GM21515 (cell line): ENCODE results near the gene SDK2.
"Not testable (repeated sequence)": the region's sequence is repeated elsewhere in the genome, so short reads cannot be mapped to it uniquely, and the experiment has no call there.

Experiments
- ATAC-seq: cut with Tn5 transposase; IDR thresholded peaks from one replicate; pipeline ENCODE4 v1.9.1; 2021; ENCODE audit not compliant: unreplicated experiment

Gene SDK2

DNA sequence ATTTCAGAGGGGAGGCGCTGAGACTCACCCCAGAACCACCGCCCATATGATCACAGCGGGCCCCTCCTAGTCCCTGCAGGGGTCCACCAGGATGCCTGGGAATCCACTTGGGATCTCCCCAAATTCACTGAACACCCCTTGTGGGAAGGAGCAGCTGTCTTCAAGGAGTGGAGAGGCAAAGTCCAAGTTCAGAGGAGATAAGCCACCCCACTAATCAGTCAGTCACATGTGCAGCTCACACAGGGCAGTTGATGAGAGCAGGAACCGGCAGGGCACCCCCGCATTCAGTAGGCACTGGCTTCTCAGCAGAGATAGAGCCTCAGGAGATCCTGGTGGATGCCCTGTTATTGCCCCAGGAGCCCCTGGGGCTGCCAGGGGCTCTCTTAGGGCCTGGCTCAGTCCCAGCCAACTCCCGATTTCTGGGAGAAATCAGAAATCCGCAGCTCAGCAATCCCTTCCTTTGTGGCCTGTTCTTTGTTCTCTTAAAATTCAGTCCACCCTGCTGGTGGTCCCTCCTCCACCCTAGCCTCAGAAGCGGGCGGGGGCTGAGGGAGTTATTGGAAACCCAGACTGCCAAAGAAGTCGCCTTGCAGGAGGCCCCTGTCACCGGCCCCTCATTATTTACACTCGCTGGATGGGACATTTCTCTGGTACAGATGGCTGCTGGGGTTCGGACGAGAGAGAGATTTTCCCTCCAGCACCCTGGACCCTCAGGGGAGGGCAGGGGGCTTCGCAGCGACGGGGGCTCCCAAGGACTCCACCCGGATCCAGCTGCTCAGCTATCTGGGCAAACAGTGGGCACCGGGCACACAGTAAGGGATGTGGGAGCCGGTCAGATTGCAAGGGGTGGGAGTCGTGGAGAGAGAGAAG is 334.3 kb downstream of the SDK2 start:
- no peak for ATAC-seq

DNA sequence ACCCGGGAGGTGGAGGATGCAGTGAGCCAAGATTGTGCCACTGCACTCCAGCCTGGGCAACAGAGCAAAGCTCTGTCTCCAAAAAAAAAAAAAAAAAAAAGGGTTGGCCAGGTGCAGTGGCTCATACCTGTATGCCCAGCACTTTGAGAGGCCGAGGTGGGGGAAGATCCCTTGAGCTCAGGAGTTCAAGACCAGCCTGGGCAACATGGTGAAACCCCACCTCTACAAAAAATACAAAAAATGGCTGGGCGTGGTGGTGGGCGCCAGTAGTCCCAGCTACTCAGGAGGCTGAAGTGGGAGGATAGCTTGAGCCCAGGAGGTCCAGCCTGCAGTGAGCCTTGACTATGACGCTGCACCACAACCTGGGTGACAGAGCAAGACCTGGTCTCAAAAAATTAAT is 335.3 kb downstream of the SDK2 start:
- ATAC-seq, result not testable (repeated sequence)

DNA sequence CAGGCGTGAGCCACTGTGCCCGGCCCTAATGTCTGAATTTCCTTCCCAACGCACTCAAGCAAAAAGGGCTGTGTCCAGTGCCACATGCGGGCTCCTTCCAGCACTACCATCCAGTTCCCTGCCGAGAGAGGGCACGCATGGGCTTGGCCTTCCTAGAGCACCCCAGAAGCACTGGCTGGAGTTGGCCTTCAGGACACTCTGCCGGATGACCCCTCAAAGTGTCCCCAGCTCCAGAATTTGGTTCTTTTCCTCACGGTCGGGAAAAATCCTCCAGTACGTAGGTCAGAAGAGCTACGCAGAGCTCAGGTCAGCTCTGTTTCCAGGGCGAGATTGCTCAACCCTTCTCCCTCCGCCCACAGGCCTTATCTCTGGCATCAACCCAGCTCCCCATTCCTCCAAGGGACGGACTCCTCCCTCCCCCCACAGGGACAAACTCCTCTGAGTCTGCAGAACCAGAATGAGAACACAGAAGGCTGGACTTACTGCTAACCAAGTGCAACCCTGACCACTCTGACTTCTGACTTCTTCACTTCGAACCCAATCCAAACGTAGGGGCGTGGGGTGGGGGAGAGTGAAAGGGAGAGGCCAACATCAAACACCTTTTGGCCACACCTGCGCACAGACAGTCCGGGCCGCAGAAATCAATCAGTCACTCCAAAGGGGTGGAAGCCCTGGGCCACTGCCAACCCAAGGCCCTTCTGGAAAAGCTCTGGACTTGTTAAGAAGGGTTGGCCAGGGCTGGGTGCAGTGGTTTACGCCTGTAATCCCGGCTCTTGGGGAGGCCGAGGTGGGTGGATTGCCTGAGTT is 336.0 kb downstream of the SDK2 start:
- no peak for ATAC-seq

DNA sequence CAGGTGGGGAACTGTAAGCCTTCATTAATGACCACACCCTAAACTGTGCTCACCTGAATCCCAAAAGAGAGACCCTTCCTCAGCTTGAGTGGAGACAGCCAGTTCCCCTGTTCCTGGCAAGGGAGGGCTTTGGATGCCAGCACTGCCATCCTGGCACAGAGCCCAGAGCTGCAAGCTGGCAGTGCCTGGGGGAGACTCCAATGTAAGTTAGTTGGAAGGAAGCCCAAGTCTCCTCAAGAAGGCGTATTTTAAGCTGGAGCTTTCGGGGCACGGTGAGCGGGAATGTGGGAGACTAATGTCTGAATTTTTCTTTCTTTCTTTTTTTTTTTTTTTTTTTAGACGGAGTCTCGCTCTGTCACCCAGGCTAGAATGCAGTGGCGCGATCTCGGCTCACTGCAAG is 337.1 kb downstream of the SDK2 start:
- no peak for ATAC-seq

DNA sequence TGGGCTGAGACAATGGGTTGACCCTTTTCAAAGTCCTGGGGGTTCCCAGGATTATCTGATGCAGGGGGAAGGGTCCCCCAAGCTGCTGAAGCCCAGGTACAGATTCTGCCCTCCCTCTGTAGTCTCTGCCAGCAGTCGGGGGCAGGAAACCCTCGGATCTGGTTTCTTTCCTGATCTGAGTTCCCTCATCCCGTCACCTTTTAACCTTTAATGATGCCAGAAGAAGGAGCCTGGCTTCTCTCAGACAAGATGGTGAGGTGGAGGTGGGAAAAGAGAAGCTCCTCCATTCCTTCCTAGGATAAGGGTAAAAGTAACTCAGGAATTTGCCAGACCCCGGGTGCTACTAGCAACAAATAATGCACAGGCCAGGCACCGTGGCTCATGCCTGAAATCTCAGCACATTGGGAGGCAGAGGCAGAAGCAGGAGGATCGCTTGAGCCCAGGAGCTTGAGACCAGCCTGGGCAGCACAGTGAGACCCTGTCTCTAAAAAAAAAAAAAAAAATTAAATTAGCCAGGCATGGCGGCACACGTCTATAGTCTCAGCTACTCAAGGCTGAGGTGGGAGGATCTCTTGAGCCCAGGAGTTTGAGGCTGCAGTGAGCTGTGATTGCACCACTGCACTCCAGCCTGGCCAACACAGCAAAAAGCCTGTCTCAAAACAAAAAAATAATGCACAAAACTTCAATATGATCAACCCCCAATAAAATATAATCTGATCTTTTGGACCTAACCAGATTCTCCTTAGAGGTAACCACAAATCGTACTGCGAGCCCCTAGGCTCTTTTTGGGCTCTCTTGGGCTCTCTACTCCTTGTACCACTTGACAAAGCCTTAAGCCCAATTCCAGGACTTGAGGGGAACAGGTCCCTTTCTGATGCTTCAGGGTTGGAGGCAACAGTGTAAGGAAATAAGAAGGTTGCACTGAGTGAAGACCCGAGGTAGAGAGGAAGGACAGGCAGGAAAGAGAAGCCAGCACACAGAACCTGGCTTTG is 338.1 kb downstream of the SDK2 start:
- no peak for ATAC-seq

DNA sequence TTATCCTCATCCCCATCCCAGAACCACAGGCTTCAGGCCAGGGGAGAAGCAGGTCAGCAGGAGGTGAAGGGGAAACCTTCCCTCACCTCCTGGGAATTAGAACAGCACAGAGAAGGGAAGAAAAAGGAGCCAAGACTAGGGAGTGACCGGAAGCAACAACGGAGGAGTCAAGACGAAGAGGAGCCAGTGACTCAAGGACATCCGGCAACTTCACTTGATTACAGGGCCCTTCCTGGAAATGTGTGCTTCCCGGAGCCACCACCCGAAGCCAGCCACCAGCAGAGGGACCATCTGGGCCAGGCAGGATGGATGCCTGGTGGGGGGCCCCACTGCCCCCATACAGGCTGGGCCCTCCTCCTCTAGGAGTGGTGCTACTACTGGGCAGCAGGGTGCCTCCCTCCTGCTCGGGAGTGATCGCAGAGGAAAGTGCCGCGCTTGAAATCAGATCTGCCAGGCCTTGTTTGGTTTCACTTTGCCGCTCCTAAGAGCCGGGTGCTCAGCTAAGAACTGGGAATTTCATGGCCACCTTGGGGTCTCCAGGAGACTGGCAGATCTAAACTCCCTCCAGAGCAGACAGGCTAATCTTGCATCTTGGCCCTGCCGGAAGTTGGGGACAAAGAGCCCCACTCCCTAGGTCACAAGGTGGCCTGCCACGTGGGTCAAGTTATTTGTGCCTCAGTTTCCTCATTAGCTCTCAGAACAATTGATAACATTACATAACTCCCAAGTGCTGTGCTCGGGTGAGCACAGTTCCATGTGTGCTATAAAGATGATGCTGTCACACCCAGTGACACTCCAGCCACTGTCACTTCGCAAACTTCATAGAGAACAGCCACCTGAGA is 339.1 kb downstream of the SDK2 start:
- no peak for ATAC-seq

DNA sequence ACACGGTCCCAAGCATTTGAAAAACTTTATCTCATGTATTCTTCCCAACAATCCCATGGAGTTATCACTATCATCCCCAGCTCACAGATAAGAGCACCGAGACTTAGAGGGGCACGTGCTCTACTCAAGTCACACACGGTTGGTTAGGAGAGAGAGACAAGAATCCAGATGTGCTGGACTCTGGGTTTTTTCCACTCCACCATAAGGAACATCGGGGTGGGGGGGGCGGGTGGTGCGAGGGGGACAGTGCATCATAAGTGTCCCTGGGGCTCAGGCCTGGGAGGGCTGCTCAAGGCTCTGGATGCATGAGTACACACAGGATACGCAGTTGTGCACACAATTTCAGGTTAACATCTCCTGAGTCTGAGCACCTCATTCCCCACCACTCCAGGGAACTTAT is 339.8 kb downstream of the SDK2 start:
- no peak for ATAC-seq

DNA sequence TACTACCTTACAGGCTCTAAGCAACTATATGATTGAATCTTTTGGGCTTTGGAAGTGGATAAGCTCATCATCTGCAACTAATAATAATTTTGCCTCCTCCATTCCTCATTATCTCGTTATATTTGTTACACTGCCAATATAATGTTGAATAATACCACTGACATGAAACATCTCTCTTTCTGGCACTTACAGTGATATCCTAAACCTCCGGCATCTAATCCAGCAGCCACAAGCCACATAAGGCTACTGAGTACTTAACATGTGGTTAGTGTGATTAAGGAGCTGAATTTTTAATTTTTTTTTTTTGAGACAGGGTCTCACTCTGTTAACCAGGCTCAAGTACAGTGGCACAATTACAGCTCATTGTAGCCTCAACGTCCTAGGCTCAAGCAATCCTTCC is 342.1 kb downstream of the SDK2 start:
- ATAC-seq, result no peak

DNA sequence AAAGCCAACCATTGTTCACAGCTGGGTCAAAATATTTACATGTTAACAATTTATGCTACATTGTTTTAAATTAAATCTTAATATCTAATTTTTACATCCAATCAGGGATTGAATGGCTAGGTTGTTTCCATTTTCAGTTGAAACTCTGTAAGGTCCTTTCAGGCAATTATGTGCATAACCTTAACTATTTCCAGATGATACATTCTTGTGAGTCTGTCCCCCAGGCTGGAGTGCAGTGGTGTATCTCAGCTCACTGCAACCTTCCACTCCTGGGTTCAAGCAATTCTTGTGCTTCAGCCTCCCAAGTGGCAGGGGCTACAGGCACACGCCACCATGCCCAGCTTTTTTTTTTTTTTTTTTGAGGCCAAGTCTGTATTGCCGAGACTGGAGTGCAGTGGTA is 342.9 kb downstream of the SDK2 start:
- ATAC-seq, result no peak

DNA sequence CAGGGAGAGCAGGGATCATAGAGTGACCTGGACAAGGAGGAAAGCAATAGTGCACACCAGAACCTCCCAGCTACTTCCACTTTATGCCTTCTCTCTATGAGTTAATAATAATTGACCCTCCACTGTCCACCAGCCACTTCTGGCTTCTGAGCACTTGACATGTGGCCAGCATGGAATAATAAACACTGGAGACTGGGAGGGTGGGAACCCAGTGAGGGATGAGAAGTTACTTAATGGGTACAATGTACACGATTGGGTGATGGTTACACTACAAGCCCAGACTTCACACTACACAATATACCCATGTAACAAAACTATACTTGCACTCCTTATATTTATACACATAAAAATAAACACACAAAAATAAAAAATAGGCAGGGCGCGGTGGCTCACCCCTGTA is 343.9 kb downstream of the SDK2 start:
- ATAC-seq, result no peak

DNA sequence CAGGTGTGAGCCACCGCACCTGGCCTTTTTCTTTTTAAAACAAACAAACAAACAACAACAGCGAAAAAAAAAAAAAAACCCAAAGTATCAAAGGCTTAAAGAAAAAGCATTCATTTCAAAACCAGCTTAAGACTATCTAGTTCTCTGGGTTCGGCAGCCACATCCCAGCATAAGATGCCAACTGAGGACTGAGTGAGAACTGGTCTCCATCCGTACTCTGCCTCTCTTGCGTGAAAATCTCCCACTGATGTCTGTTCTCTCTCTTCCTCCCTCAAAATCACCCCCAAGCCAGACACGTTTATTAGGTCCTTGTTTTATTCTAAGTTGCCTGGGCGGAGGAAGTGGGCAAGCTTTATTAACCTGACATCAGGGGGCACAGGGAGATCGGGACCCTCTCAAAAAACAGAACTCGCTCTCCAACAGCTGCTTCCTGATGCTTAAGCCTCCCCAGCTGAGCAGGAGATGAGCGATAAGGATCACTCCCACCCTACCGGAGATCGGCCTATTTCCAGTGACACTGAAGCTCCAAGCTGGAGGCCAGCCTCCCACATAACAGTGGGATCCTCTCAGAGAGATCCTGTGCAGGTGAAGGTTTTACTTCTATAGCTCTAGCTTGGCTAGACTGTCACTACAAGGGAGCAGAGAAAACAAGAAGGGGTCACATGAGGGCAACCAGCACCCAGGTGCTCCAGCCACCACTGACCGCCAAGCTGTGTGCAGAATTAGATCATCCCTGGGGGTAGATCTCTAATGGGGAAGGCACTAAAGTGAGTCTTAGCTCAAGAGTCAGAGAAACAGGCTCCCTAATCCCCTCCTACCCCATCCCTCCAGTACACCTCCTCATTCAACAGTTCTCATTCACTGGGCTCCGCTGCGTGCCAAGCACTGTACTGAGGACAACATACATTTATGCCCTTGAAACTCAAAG is 346.0 kb downstream of the SDK2 start:
- ATAC-seq, result peak; percentile 64

DNA sequence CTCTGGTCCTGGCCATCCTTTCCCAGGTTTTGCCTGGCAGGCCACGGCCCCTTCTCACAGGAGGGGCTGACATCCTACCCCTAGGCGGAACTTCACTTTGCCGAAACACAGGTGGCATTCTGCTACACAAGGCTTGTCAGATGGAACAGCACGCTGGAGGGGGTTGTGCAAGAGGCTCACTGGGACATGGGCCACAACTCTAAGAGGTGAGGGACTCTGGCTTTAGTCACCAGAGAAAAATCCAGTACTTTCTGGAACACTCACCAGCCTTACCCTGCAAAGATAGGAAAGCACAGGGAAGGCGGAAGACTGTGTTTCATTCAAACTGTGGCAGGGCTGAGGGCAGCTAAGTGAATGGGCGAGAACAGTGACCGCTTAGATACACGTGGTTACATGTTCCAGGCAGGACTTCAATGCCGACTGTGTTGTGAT is 350.7 kb downstream of the SDK2 start:
- no peak for ATAC-seq

DNA sequence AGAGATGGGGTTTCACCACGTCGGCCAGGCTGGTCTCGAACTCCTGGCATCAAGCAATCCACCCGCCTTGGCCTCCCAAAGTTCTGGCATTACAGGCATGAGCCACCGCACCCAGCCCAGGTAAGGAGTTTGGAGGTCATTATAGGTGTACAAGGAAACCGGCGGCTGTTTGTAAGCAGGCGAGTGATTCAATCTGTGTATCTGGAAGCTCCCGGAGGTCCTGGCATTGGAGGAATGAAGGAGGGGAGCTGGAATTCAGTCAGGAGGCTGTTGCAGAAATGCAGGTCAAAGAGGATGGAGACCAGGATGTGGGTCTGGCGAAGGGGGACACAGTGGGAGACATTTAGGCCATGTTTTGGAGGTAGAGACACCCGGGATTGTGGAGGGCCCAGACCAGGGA is 351.2 kb downstream of the SDK2 start:
- ATAC-seq, result no peak

DNA sequence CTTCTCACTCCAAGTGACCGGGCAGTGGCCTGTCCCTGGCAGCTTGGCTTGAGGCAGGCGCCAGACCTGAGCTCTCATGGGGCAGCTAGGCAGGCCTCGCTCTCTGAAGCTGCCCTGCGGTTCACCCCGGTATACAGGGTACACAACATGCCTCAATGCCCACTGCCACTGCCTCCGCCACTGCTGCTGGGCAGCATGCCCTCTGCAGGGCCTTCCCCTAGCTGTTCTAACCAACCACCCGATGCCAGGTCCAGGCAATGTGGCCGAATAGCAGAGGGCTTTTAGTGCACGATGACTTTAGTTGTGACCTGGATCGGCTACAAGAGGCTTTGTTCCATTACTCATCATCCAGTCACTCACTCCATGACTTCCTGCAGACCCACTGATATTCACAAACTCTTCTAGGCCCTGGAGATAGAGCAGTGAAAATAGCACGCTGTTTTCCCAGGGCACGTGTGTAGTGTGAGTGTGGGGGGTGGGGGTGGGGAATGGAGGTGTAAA is 352.2 kb downstream of the SDK2 start:
- no peak for ATAC-seq

DNA sequence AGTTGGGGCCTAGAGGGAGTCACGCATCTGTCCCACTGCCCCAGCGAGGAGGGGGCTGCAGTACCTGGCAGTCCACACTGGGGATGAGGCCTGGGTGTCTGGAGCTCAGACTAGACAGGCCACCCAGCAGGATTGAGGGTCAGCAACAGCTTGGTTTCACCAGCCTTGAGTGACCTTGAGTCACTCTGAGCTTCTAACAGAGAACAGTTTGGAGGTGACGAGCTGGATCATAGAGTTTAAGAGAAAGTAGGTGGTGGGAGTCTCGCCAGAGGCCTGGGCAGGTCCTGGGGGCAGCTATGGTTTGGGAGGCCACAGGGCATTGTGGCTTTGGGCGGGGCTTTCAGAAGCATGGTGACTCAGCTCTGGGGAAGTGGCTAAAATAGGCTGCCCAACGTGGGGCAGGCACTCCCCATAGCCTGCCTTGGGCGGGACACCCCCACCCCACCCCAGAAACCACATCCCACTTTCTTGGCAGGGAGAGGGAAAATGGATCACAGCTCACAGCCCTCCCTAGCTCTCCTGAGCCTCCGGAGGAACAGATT is 352.9 kb downstream of the SDK2 start:
- ATAC-seq, result peak; percentile 83

DNA sequence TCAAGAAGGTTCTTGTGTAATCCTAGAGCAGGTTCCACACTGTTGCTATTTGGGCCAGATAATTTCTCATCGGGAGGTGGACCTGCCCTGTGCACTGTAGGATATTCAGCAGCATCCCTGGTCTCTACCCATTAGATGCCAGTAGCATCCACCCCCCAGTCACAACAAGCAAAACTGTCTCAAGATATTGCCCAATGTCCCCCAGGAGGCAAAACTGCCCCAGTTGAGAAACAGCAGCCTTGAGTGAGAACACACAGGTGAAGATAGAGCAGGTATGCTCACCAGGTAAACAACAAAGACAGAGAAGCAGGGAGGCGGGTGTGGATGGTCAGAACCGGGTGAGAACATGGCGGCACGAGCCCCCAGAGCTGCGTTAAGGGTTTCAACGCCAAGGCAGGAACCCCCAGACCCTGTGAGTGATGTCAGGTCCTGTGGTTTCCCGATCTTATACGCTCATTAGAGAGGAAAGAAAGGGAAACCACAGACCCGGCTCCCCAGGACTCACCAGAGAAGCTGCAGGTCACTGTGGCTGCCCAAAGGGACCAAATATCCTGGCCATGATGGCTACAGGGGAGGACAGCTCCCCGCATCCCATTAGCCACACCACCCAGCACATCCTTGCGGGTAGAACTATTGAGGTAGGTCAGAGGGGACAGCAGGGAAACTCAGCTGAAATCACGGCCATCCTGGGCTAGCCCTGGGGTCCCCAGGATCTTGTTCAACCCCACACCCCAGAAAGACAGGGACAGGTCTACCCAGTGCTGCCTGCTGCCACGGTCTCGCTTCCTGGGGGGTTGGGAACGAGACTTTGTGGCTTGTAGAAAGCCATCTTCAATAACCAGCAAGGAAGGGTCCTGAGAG is 353.6 kb downstream of the SDK2 start:
- peak; percentile 28 for ATAC-seq

DNA sequence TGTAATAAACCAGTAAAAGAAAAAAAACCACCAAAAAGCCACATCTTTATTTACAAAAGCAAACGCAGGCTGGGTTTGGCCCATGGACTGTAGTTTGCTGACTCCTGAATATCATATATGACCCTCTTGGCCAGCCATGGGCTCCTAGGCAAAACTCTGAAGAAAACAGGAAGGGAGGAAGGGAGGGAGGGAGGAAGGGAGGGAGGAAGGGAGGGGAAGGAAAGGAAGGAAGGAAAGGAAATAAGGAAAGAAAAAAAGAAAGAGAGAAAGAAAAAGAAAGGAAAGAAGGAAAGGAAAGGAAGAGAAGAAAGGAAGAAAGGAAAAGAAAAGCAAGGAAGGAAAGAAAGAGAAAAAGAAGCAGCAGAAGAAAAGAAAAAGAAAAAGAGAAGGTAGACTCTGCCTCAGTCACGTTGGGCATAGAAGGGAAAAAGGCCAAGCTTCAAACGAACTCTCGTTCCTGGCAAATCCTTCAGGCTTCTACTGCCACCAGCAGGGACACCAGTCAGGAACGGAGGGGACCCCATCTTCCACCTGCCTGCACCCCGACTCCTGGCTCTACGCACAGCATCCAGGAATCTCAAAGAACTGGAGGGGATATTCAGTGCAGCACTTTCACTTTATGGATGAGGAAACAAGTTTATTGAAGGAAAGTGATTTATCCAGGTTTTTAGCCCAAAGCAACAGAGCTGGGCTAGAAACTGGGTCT is 354.5 kb downstream of the SDK2 start:
- ATAC-seq, result no peak
